Dedifferentiated amniotic fluid mesenchymal stem cell (primary cell): ENCODE data around the gene NAPG.
"Not testable (repeated sequence)": the region's sequence is repeated elsewhere in the genome, so short reads cannot be mapped to it uniquely, and the experiment has no call there.

ENCODE experiments used
- DNase-seq: peaks from one replicate; pipeline ENCODE4 v3.0.0-alpha.2; 2016; ENCODE audit errors: extremely low spot score

NAPG gene

GRCh38 chr18:10514082-10514481 lies 11.7 kb upstream of the NAPG start:
- no peak for DNase-seq

- no peak for DNase-seq
Observed at GRCh38 chr18:10514601-10515000, 11.2 kb upstream of the NAPG start.

- DNase-seq: no peak
Observed at GRCh38 chr18:10515456-10515855, 10.4 kb upstream of the NAPG start.

GRCh38 chr18:10516078-10516477 lies 9.7 kb upstream of the NAPG start:
- DNase-seq: no peak

GRCh38 chr18:10518595-10519255 lies 7.1 kb upstream of the NAPG start:
- DNase-seq: no peak

GRCh38 chr18:10519366-10519765 lies 6.5 kb upstream of the NAPG start:
- no peak for DNase-seq

- peak; percentile 95 for DNase-seq
Observed at GRCh38 chr18:10519999-10520935, 5.6 kb upstream of the NAPG start.

- DNase-seq: no peak
Observed at GRCh38 chr18:10521566-10521965, 4.3 kb upstream of the NAPG start.

GRCh38 chr18:10522574-10522973 lies 3.3 kb upstream of the NAPG start:
- no peak for DNase-seq

GRCh38 chr18:10523544-10523943 lies 2.3 kb upstream of the NAPG start:
- no peak for DNase-seq

- DNase-seq: no peak
Observed at GRCh38 chr18:10524507-10525370, 1.1 kb upstream of the NAPG start.

- DNase-seq: no peak
Observed at GRCh38 chr18:10525371-10525691, 496 bp upstream of the NAPG start.

GRCh38 chr18:10526561-10526949 lies 728 bp downstream of the NAPG start:
- no peak for DNase-seq

GRCh38 chr18:10528439-10528838 lies 2.6 kb downstream of the NAPG start:
- DNase-seq: no peak

GRCh38 chr18:10530002-10530401 lies 4.2 kb downstream of the NAPG start:
- DNase-seq: no peak

GRCh38 chr18:10530852-10531251 lies 5.0 kb downstream of the NAPG start:
- DNase-seq: no peak

- DNase-seq: no peak
Observed at GRCh38 chr18:10533111-10533510, 7.3 kb downstream of the NAPG start.

GRCh38 chr18:10536280-10536679 lies 10.5 kb downstream of the NAPG start:
- no peak for DNase-seq

- no peak for DNase-seq
Observed at GRCh38 chr18:10537765-10538164, 11.9 kb downstream of the NAPG start.

GRCh38 chr18:10539124-10539523 lies 13.3 kb downstream of the NAPG start:
- not testable (repeated sequence) for DNase-seq

GRCh38 chr18:10543277-10543676 lies 17.4 kb downstream of the NAPG start:
- DNase-seq: no peak

- DNase-seq: no peak
Observed at GRCh38 chr18:10544093-10544748, 18.4 kb downstream of the NAPG start.
